K562 (cell line): Measurements from ENCODE around the gene CCDC13. TPM values are rescaled to one million over a fixed set of nuclear protein-coding genes. Genes with fewer than 3 reads are reported as not detected.

Source experiments
- BRCA1 ChIP-seq, 2 experiments: fragments of 450-650 bp in 1 of 2; sonication (generic) in 1 of 2; formaldehyde crosslinking in 1 of 2; IDR thresholded peaks; 2 replicates each; pipeline versions ENCODE4 v1.5.0 to v1.6.1; 2017 to 2020; ENCODE audit warnings: mild to moderate bottlenecking in 1 of 2, missing genetic modification reagents in 1 of 2
- CHD1 ChIP-seq: fragments of 200-600 bp; sonication (generic); IDR thresholded peaks from one replicate; pipeline ENCODE4 v1.6.1; 2012; ENCODE audit warnings: mild to moderate bottlenecking, moderate library complexity, low read length, inconsistent platforms
- EP400 ChIP-seq: fragments of 450-650 bp; IDR thresholded peaks from 2 replicates; pipeline ENCODE4 v1.6.1; 2017; ENCODE audit warnings: antibody characterized with exemption, mild to moderate bottlenecking, moderate library complexity
- HMGXB4 ChIP-seq: sonication (generic); formaldehyde crosslinking; IDR thresholded peaks from 2 replicates; pipeline ENCODE4 v1.8.1; 2023; ENCODE audit warnings: mild to moderate bottlenecking, missing genetic modification reagents
- JUND ChIP-seq, 2 experiments: IDR thresholded peaks; 2 replicates in 1 of 2; 3 replicates in 1 of 2; pipeline ENCODE4 v1.6.1; 2011; ENCODE audit warnings: borderline replicate concordance in 2 of 2, low read depth in 2 of 2, low read length in 2 of 2, improper control_type of control experiment in 1 of 2, missing biosample characterization in 1 of 2, missing genetic modification characterization in 1 of 2, missing genetic modification reagents in 1 of 2
- KLF1 ChIP-seq: fragments of 450-650 bp; IDR thresholded peaks from 2 replicates; pipeline ENCODE4 v1.6.1; 2016; ENCODE audit warnings: missing genetic modification characterization, missing compliant biosample characterization
- L3MBTL2 ChIP-seq: fragments of 450-650 bp; IDR thresholded peaks from 2 replicates; pipeline ENCODE4 v1.6.1; 2016; ENCODE audit warnings: mild to moderate bottlenecking, moderate library complexity
- MLLT1 ChIP-seq, 2 experiments: fragments of 450-650 bp; IDR thresholded peaks; 2 replicates each; pipeline ENCODE4 v1.6.1; 2016
- NR2C1 ChIP-seq, 2 experiments: fragments of 450-650 bp; IDR thresholded peaks; 2 replicates each; pipeline ENCODE4 v1.6.1; 2017; ENCODE audit warnings: mild to moderate bottlenecking in 2 of 2, antibody characterized with exemption in 1 of 2, inconsistent platforms in 1 of 2, missing compliant biosample characterization in 1 of 2, missing genetic modification characterization in 1 of 2
- RBM39 ChIP-seq: fragments of 200-400 bp; formaldehyde crosslinking; optimal IDR thresholded peaks from 2 replicates; pipeline ENCODE3; 2018; ENCODE audit warnings: low read depth, low read length
- SMARCE1 ChIP-seq: fragments of 450-650 bp; IDR thresholded peaks from 2 replicates; pipeline ENCODE4 v1.7.1; 2016; ENCODE audit warnings: mild to moderate bottlenecking
- STAT6 ChIP-seq: sonication (generic); formaldehyde crosslinking; IDR thresholded peaks from 2 replicates; pipeline ENCODE4 v1.8.1; 2023; ENCODE audit warnings: mild to moderate bottlenecking, missing genetic modification reagents
- TEAD4 ChIP-seq, 2 experiments: sonication (generic) in 1 of 2; formaldehyde crosslinking in 1 of 2; IDR thresholded peaks; 2 replicates each; pipeline versions ENCODE4 v1.6.1 to v1.8.0; 2012 to 2022; ENCODE audit warnings: borderline replicate concordance in 1 of 2, inconsistent platforms in 1 of 2, low read length in 1 of 2, mild to moderate bottlenecking in 1 of 2, missing genetic modification reagents in 1 of 2
- ZNF592 ChIP-seq: fragments of 450-650 bp; IDR thresholded peaks from 2 replicates; pipeline ENCODE4 v1.6.1; 2017; ENCODE audit warnings: antibody characterized with exemption, mild to moderate bottlenecking
- ZNF830 ChIP-seq: fragments of 250-450 bp; sonication (Bioruptor Pico); IDR thresholded peaks from 2 replicates; pipeline ENCODE4 v1.5.0; 2021; ENCODE audit warnings: mild to moderate bottlenecking
- polyA plus RNA-seq, 8 experiments: library from polyadenylated mRNA; depleted of rRNA in 4 of 8; stranded (reverse) in 5 of 8; unstranded in 3 of 8; fragments of >200 nt; fragmentation: Nextera tagmentation in 2 of 8; fragmentation: Illumina TruSeq in 1 of 8; extraction: Ambion mirVana in 2 of 8; extraction: Trizol in 1 of 8; gene quantifications; 2 replicates each; pipeline versions ENCODE4 v1.2.1 to v1.2.3, GENCODE V29; 2011 to 2014; ENCODE audit warnings: inconsistent platforms in 1 of 8, missing spikeins in 1 of 8
- total RNA-seq, 7 experiments: library from RNA; depleted of rRNA in 6 of 7; stranded (reverse); fragments of >200 nt in 6 of 7; fragmentation: Illumina TruSeq in 2 of 7; extraction: Trizol in 2 of 7; gene quantifications; 2 replicates each; pipeline versions ENCODE4 v1.2.1 to v1.2.3, GENCODE V29; 2011 to 2021; ENCODE audit warnings: low replicate concordance in 1 of 7

The CCDC13 gene
- total and polyA plus RNA-seq, 9 of the 15 experiments (the other 6 are each of a cell fraction or from before 2014, with no cell fraction given), result 0.20 to 0.70 (median 0.48) TPM; not detected in 2

GRCh38 chr3:42803414-42804105, 30.5 kb upstream of the CCDC13 start (continued):
- peak; percentile 75; the same call in 1 of the 2 replicates for TF ChIP-seq ZNF592
- TF ChIP-seq RBM39, result peak; percentile 28
- peak; percentile 52 for TF ChIP-seq TEAD4 (IDR thresholded peaks at IDR 0.05; ENCODE audit: low read length)
- no peak for TF ChIP-seq TEAD4 (CRISPR knock-in tag; IDR thresholded peaks at IDR 0.05; ENCODE audit: borderline replicate concordance)
- no peak for TF ChIP-seq MLLT1 (IDR thresholded peaks at IDR 0.05)
- TF ChIP-seq KLF1, result peak; percentile 56; the same call in 1 of the 2 replicates
- TF ChIP-seq L3MBTL2, result peak; percentile 66; the same call in 1 of the 2 replicates
- no peak for TF ChIP-seq JUND (IDR thresholded peaks at IDR 0.05; ENCODE audit: borderline replicate concordance, low read depth, low read length)
- TF ChIP-seq JUND (tag; IDR thresholded peaks at IDR 0.05; ENCODE audit: borderline replicate concordance, low read depth, low read length), result peak; percentile 20; the same call in 2 of the 3 replicates
- TF ChIP-seq SMARCE1, result peak; percentile 19; the same call in 1 of the 2 replicates
- TF ChIP-seq BRCA1 (IDR thresholded peaks at IDR 0.05), result no peak
- no peak for TF ChIP-seq BRCA1 (CRISPR knock-in tag; IDR thresholded peaks at IDR 0.05)
- TF ChIP-seq HMGXB4 (CRISPR knock-in tag), result peak; percentile 92
- TF ChIP-seq CHD1, result peak; percentile 87
- 0 out of 2 replicates have a peak, but pooled peaks have one; percentile 47 for TF ChIP-seq ZNF830
- TF ChIP-seq STAT6 (CRISPR knock-in tag), result peak; percentile 79; the same call in 1 of the 2 replicates
- 0 out of 2 replicates have a peak, but pooled peaks have one; percentile 63 for TF ChIP-seq NR2C1 (IDR thresholded peaks at IDR 0.05)
- peak; percentile 62 for TF ChIP-seq NR2C1 (tag; IDR thresholded peaks at IDR 0.05)
- peak; percentile 20 for TF ChIP-seq EP400
